AG10803 (cell line): ENCODE data around the gene RNF175.
A peak's percentile ranks its signal among the peaks of the same experiment; 100 is the strongest.

ENCODE experiments used
- DNase-seq: peaks from one replicate; pipeline ENCODE4 v3.0.0; 2010; ENCODE audit warnings: low read depth
- H3K4me3 ChIP-seq: 2 replicates; pipeline ENCODE4 v1.5.1; 2011; ENCODE audit warnings: mild to moderate bottlenecking, low read length, control low read depth
- CTCF ChIP-seq: conservative IDR thresholded peaks from 2 replicates; pipeline ENCODE4 v1.5.1; 2011; ENCODE audit warnings: mild to moderate bottlenecking, low read length, control low read depth, inconsistent platforms

Gene RNF175

GRCh38 chr4:153759407-153760316 is at the start of gene RNF175:
Gene RNF175, minus strand, starts transcription at chr4:153760024. Its CDS starts 162 bp downstream, at chr4:153759862.
- no peak for DNase-seq
- no peak for TF ChIP-seq CTCF
- peak within 1 kb of the TSS; percentile 46 for H3K4me3 ChIP-seq

- H3K4me3 ChIP-seq, result no peak overlapping the region
- DNase-seq, result no peak
- TF ChIP-seq CTCF, result no peak
Observed at GRCh38 chr4:153809307-153809706, 49.5 kb upstream of the RNF175 start.

GRCh38 chr4:153808175-153808574 is 48.4 kb upstream of the RNF175 start:
- DNase-seq, result no peak
- TF ChIP-seq CTCF, result no peak
- no peak overlapping the region for H3K4me3 ChIP-seq

- H3K4me3 ChIP-seq, result no peak overlapping the region
- TF ChIP-seq CTCF, result no peak
- no peak for DNase-seq
Observed at GRCh38 chr4:153806073-153806472, 46.2 kb upstream of the RNF175 start.

- TF ChIP-seq CTCF, result no peak
Observed at GRCh38 chr4:153804722-153805121, 44.9 kb upstream of the RNF175 start.

GRCh38 chr4:153799694-153800074 is 39.9 kb upstream of the RNF175 start:
- peak; percentile 69 for DNase-seq
- no peak for TF ChIP-seq CTCF
- no peak overlapping the region for H3K4me3 ChIP-seq

More at GRCh38 chr4:153804722-153805121, 44.9 kb upstream of the RNF175 start:
- no peak overlapping the region for H3K4me3 ChIP-seq
- peak; percentile 13 for DNase-seq
